A673 (cell line): Measurements from ENCODE around the gene FAAP100. TPM values are rescaled to one million over a fixed set of nuclear protein-coding genes. Genes with fewer than 3 reads are reported as not detected.

Experiments used
- BruUV-seq: library from RNA; stranded (reverse); fragments of 400-500 nt; replicated peaks from 2 replicates; lab custom pipeline; 2021; lab: Mats Ljungman, UMichigan
- CTCF ChIA-PET: fragments of 300-600 bp; sonication (Branson Sonifier 250); formaldehyde crosslinking; loops from one replicate; lab custom pipeline; 2022; ENCODE audit warnings: antibody characterized with exemption; lab: Charles Lee
- POLR2A ChIA-PET: fragments of 300-600 bp; sonication (Branson Sonifier 250); formaldehyde crosslinking; loops from one replicate; lab custom pipeline; 2022; ENCODE audit warnings: antibody characterized with exemption; ENCODE audit not compliant: low non-redundant PET; lab: Charles Lee
- DNase-seq: peaks from one replicate; pipeline ENCODE4 v3.0.0-alpha.2; 2015; ENCODE audit warnings: low spot score
- H3K27ac ChIP-seq: fragments of 200-600 bp; sonication (generic); 2 replicates; pipeline ENCODE4 v1.5.1; 2016; ENCODE audit warnings: mixed run types, low read depth, mild to moderate bottlenecking, mixed read lengths, antibody characterized with exemption, low read length; ENCODE audit not compliant: poor library complexity, severe bottlenecking
- H3K27me3 ChIP-seq: fragments of 200-600 bp; sonication (generic); replicated peaks from 2 replicates; pipeline ENCODE4 v1.6.1; 2017; ENCODE audit warnings: mixed run types, low read depth, mild to moderate bottlenecking, mixed read lengths, antibody characterized with exemption, low read length; ENCODE audit not compliant: insufficient read depth, poor library complexity
- H3K36me3 ChIP-seq: fragments of 200-600 bp; sonication (generic); 2 replicates; pipeline ENCODE4 v1.6.1; 2016; ENCODE audit warnings: mixed run types, mild to moderate bottlenecking, mixed read lengths, antibody characterized with exemption, low read length; ENCODE audit not compliant: insufficient read depth, poor library complexity, severe bottlenecking
- H3K4me1 ChIP-seq: fragments of 200-600 bp; sonication (generic); 2 replicates; pipeline ENCODE4 v1.6.1; 2017; ENCODE audit warnings: mixed run types, mild to moderate bottlenecking, mixed read lengths, antibody characterized with exemption, low read length; ENCODE audit not compliant: insufficient read depth, poor library complexity, severe bottlenecking
- H3K4me3 ChIP-seq: fragments of 200-600 bp; sonication (generic); 2 replicates; pipeline ENCODE4 v1.5.1; 2016; ENCODE audit warnings: low read depth, mixed run types, mild to moderate bottlenecking, mixed read lengths, low read length; ENCODE audit not compliant: poor library complexity, severe bottlenecking
- H3K9me3 ChIP-seq: fragments of 200-600 bp; sonication (generic); 2 replicates; pipeline ENCODE4 v1.6.1; 2016; ENCODE audit warnings: mixed run types, low read depth, mild to moderate bottlenecking, mixed read lengths, antibody characterized with exemption, low read length; ENCODE audit not compliant: poor library complexity, severe bottlenecking
- EZH2 ChIP-seq: fragments of 200-600 bp; sonication (generic); IDR thresholded peaks from 2 replicates; pipeline ENCODE4 v1.6.1; 2017; ENCODE audit warnings: borderline replicate concordance, low read depth, mild to moderate bottlenecking, mixed read lengths, antibody characterized with exemption, low read length; ENCODE audit not compliant: poor library complexity, severe bottlenecking
- intact Hi-C: fragments of 100-400 bp; cut with micrococcal nuclease; formaldehyde crosslinking; loops from one replicate; pipeline ENCODE4 v1.10.0; 2022; ENCODE audit not compliant: unreplicated experiment
- total RNA-seq: library from RNA; stranded (reverse); gene quantifications from 2 replicates; pipeline ENCODE4 v1.2.3, GENCODE V29; 2021
- TF ChIP-seq, protein P1 (sequence below): fragments of 300-800, 200-600 bp; sonication (generic); conservative IDR thresholded peaks from 2 replicates; pipeline ENCODE4 v1.5.1; 2017; ENCODE audit warnings: low read depth, mild to moderate bottlenecking, antibody characterized with exemption, low read length, moderate library complexity, mixed read lengths

The FAAP100 gene
- total RNA-seq, 1 experiment from 2014 or later = 49.4 TPM

DNA sequence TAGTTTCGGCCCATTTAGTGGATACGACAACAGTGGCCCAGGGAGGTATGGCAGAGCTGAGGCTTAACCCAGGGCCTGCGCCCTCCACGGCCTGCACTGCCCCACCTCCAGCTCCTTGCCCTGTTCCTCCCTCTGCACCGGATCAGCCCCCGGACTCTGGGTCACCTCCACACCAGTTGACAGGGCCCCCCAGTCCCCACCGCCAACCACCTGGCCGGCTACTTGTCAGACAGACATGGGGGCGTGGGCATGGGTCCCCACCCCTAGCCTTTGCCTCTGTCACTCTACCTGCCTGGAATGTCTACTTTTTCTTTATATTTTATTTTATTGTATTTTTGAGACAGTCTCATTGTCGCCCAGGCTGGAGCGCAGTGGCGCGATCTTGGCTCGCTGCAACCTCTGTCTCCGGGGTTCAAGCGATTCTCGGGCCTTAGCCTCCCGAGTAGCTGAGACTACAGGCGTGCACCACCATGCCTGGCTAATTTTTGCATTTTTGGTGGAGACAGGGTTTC lies 36.6 kb downstream of the FAAP100 start:
- intact Hi-C loops = loop anchor here (5.0 to 10.0 kb wide), 2 partner anchors 37 to 89 kb away; partner anchors contain the start of gene FAAP100
- no peak for TF ChIP-seq EZH2
- TF ChIP-seq, protein P1, sequence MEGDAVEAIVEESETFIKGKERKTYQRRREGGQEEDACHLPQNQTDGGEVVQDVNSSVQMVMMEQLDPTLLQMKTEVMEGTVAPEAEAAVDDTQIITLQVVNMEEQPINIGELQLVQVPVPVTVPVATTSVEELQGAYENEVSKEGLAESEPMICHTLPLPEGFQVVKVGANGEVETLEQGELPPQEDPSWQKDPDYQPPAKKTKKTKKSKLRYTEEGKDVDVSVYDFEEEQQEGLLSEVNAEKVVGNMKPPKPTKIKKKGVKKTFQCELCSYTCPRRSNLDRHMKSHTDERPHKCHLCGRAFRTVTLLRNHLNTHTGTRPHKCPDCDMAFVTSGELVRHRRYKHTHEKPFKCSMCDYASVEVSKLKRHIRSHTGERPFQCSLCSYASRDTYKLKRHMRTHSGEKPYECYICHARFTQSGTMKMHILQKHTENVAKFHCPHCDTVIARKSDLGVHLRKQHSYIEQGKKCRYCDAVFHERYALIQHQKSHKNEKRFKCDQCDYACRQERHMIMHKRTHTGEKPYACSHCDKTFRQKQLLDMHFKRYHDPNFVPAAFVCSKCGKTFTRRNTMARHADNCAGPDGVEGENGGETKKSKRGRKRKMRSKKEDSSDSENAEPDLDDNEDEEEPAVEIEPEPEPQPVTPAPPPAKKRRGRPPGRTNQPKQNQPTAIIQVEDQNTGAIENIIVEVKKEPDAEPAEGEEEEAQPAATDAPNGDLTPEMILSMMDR = no peak
- POLR2A ChIA-PET = no interaction called here
- H3K9me3 ChIP-seq = no peaks in the 10 kb centered on the region
- BruUV-seq = no TSS peak
- no peak for DNase-seq
- CTCF ChIA-PET = no interaction called here
- peak overlapping the region; percentile 79 for H3K4me3 ChIP-seq
- H3K36me3 ChIP-seq = peaks cover 13% of the 10 kb centered on the region
- H3K27ac ChIP-seq = peak overlapping the region; percentile 99
- H3K4me1 ChIP-seq = peaks cover 21% of the 10 kb centered on the region
- H3K27me3 ChIP-seq = no peaks in the 10 kb centered on the region

DNA sequence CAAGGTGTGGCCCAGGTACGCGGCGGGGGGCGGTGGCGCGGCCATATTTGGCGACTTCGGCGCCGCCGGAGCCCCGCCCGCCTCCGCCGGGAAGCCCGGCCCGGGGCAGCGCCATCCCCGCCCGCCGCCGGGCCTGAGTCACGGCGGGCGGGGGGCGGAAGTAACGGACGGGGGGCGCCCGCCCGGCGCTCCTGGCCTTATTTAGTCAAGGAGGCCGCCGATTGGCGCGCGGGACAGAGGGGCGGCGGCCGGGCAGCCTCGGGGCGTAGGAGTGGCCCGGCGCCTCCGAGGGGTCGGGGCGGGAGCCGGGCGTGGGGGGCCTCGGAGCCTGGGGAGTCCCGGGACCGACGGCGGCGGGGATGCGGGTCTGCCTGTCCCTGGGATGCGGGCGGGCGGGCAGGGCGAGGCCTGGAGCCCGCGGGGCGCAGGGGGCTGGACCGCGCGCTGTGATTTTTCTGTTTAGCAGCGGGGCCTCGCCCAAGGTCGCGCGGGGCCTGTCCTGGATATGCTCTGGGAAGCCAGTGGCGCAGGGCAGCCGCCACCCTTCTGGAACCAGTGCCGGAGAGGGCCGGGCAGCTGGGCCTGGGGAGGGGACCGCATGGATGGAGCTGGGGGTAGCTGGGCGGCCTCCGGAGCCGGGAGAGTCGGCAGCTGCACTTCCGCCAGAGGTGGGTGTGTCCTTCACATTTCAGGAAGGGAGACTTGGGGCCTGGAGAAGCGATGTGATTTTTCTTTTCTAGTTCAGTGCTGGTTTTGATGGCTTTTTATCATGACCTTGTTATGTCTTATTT lies 37.2 kb downstream of the FAAP100 start:
- Histone ChIP-seq H3K27me3 (no peaks in the 10 kb centered on the region), H3K36me3 (peaks cover 20% of the 10 kb centered on the region), H3K9me3 (no peaks in the 10 kb centered on the region), H3K4me1 (peaks cover 23% of the 10 kb centered on the region), H3K4me3 (peak overlapping the region; percentile 79), H3K27ac (peak overlapping the region; percentile 99)
- POLR2A ChIA-PET = interaction anchor here (0.5 kb wide), 1 partner anchor 38 kb away, joined by 4 read pairs; no protein-coding TSS in a partner anchor
- intact Hi-C loops = loop anchor here (5.0 to 10.0 kb wide), 2 partner anchors 37 to 90 kb away; partner anchors contain the start of gene FAAP100
- BruUV-seq = no TSS peak
- no peak for TF ChIP-seq EZH2
- TF ChIP-seq, protein P1 = no peak
- CTCF ChIA-PET = no interaction called here
- peak; percentile 78 for DNase-seq

DNA sequence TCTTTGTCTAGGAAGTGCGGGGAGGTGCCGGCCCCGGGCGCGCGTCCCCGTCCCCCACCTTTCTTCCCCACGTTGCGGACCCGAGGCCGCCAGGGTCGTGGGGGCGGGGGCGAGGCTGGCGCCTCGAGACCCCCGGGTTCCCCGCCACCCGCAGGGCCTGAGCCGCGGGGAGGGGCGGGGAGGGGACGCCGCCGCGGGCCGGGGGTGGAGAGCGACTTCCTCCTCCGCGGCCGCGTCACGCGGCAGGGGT lies 37.7 kb downstream of the FAAP100 start:
- ChIA-PET POLR2A (no interaction called here), CTCF (no interaction called here)
- no peak for DNase-seq
- H3K4me3 ChIP-seq = peak overlapping the region; percentile 79
- H3K27me3 ChIP-seq = no peaks in the 10 kb centered on the region
- peaks cover 26% of the 10 kb centered on the region for H3K4me1 ChIP-seq
- intact Hi-C loops = loop anchor here (10.0 kb wide), 1 partner anchor 90 kb away; no protein-coding TSS in a partner anchor
- BruUV-seq = no TSS peak
- TF ChIP-seq, protein P1 = no peak
- TF ChIP-seq EZH2 = no peak
- no peaks in the 10 kb centered on the region for H3K9me3 ChIP-seq
- H3K27ac ChIP-seq = peak overlapping the region; percentile 99
- H3K36me3 ChIP-seq = peaks cover 25% of the 10 kb centered on the region
